ENCODE data around the gene MRPS21. TPM values are rescaled to one million over a fixed set of nuclear protein-coding genes. Genes with fewer than 3 reads are reported as not detected.

Gene MRPS21
- total RNA-seq, 1 donor from 2014 or later: 83.4 TPM

DNA sequence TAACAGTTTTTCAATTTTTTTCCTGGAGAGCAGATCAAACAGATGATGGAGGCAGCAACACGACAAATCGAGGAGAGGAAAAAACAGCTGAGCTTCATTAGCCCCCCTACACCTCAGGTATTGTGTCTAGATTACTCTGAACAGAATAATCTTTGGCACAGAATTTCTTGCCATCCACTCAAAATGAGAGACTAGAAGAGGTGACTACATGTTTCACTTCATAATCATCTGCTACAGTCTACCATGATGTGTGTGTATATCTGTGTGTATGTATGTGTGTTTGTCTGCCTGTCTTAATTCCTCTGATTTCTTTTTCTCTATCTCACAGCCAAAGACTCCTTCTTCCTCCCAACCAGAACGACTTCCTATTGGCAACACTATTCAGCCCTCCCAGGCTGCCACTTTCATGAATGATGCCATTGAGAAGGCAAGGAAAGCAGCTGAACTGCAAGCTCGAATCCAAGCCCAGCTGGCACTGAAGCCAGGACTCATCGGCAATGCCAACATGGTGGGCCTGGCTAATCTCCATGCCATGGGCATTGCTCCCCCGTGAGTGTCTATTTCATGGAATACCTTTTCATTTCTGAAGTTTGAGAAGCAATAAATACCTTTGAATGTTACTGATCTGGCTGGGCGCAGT lies 39.1 kb downstream of the MRPS21 start:
- H3K9me3 Mint-ChIP-seq: no peaks in the 10 kb centered on the region
- peaks cover 71% of the 10 kb centered on the region for H3K36me3 Mint-ChIP-seq (ENCODE audit: low read depth)
- no peak overlapping the region for H3K4me3 Mint-ChIP-seq (ENCODE audit: low read depth)
- H3K4me1 Mint-ChIP-seq (ENCODE audit: low read depth): peaks cover 2% of the 10 kb centered on the region
- DNase-seq (ENCODE audit: low spot score): no peak
- H3K27me3 Mint-ChIP-seq (ENCODE audit: low read depth): no peaks in the 10 kb centered on the region
- no peak overlapping the region for H3K27ac Mint-ChIP-seq
- intact Hi-C loops (cut with micrococcal nuclease): no loop called here

DNA sequence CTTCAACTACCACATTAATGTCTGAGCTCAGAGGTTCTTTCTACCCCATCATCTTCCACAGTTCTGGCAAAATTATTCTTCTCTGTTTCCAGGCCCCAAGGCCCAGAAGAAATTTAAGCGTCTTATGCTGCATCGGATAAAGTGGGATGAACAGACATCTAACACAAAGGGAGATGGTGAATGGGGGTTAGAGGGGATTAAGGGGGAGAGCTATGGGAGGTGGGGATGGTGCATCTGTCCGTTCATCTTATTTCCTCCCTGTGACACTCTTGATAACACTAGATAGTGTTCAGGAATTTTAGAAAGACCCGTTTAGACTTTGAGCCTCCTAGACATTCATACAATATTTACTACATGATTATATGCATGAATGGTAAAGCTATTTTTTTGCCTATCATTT lies 52.7 kb downstream of the MRPS21 start:
- Mint-ChIP-seq H3K27me3 (ENCODE audit: low read depth) (no peaks in the 10 kb centered on the region), H3K27ac (no peak overlapping the region), H3K4me3 (ENCODE audit: low read depth) (no peak overlapping the region), H3K9me3 (no peaks in the 10 kb centered on the region), H3K36me3 (ENCODE audit: low read depth) (peaks cover 69% of the 10 kb centered on the region), H3K4me1 (ENCODE audit: low read depth) (no peaks in the 10 kb centered on the region)
- DNase-seq (ENCODE audit: low spot score): no peak
- intact Hi-C loops (cut with micrococcal nuclease): no loop called here

- Mint-ChIP-seq H3K9me3 (no peaks in the 10 kb centered on the region), H3K27ac (no peak overlapping the region), H3K4me3 (ENCODE audit: low read depth) (no peak overlapping the region), H3K27me3 (ENCODE audit: low read depth) (no peaks in the 10 kb centered on the region), H3K4me1 (ENCODE audit: low read depth) (no peaks in the 10 kb centered on the region), H3K36me3 (ENCODE audit: low read depth) (peaks cover 49% of the 10 kb centered on the region)
- no peak for DNase-seq (ENCODE audit: low spot score)
- intact Hi-C loops (cut with micrococcal nuclease): no loop called here
Observed at GRCh38 chr1:150352866-150353265, 59.2 kb downstream of the MRPS21 start.

Other genes starting within 250 kb of the MRPS21 start
- gene VPS45, start 226.1 kb upstream of the MRPS21 start, total RNA-seq: 21.9 TPM in 2 replicates
- gene PLEKHO1, start 143.9 kb upstream of the MRPS21 start, total RNA-seq: 29.3 and 31.2 TPM in 2 replicates
- gene ANP32E, start 57.7 kb upstream of the MRPS21 start, total RNA-seq: 195 and 198 TPM in 2 replicates
- gene CA14, start 36.1 kb upstream of the MRPS21 start, total RNA-seq: not detected in 2 replicates
- 103 and 105 TPM in 2 replicates for gene APH1A, start 24.8 kb upstream of the MRPS21 start, total RNA-seq
- gene C1orf54, start 21.1 kb upstream of the MRPS21 start, total RNA-seq: 0.39 and 0.98 TPM in 2 replicates
- 4.2 TPM in 2 replicates for gene CIART, start 11.3 kb upstream of the MRPS21 start, total RNA-seq
- gene PRPF3, start 27.7 kb downstream of the MRPS21 start, total RNA-seq: 77.9 and 85.2 TPM in 2 replicates
- 21.9 and 22.8 TPM in 2 replicates for gene RPRD2, start 70.3 kb downstream of the MRPS21 start, total RNA-seq
- gene TARS2, start 193.6 kb downstream of the MRPS21 start, total RNA-seq: 66.2 and 69.8 TPM in 2 replicates
- gene ECM1, start 214.2 kb downstream of the MRPS21 start, total RNA-seq: 1.6 and 1.8 TPM in 2 replicates
- gene FALEC, start 221.9 kb downstream of the MRPS21 start, total RNA-seq: 0.37 and 1.9 TPM in 2 replicates